HuH-7 (cell line): ENCODE results near the gene RIC1.
"Not testable (repeated sequence)": the region's sequence is repeated elsewhere in the genome, so short reads cannot be mapped to it uniquely, and the experiment has no call there.

ENCODE experiments used
- DNase-seq: peaks from one replicate; pipeline ENCODE4 v3.0.0; 2011; ENCODE audit warnings: low spot score

RIC1 gene

GRCh38 chr9:5628530-5629311 lies at the start of gene RIC1:
Gene RIC1, plus strand, starts transcription at chr9:5629107. Its CDS starts 203 bp downstream, at chr9:5629310.
- peak; percentile 73 for DNase-seq

- no peak for DNase-seq
Observed at GRCh38 chr9:5579881-5580280, 49.0 kb upstream of the RIC1 start.

- no peak for DNase-seq
Observed at GRCh38 chr9:5580650-5581049, 48.3 kb upstream of the RIC1 start.

- not testable (repeated sequence) for DNase-seq
Observed at GRCh38 chr9:5581706-5582105, 47.2 kb upstream of the RIC1 start.

GRCh38 chr9:5582835-5583195 lies 46.1 kb upstream of the RIC1 start:
- no peak for DNase-seq

- DNase-seq, result no peak
Observed at GRCh38 chr9:5586391-5586802, 42.5 kb upstream of the RIC1 start.

GRCh38 chr9:5587024-5587423 lies 41.9 kb upstream of the RIC1 start:
- no peak for DNase-seq

GRCh38 chr9:5592231-5592630 lies 36.7 kb upstream of the RIC1 start:
- DNase-seq, result no peak

- DNase-seq, result no peak
Observed at GRCh38 chr9:5592904-5593303, 36.0 kb upstream of the RIC1 start.

- no peak for DNase-seq
Observed at GRCh38 chr9:5593904-5594303, 35.0 kb upstream of the RIC1 start.

GRCh38 chr9:5596173-5596572 lies 32.7 kb upstream of the RIC1 start:
- no peak for DNase-seq

- no peak for DNase-seq
Observed at GRCh38 chr9:5608298-5609225, 20.3 kb upstream of the RIC1 start.

- DNase-seq, result no peak
Observed at GRCh38 chr9:5609226-5609596, 19.7 kb upstream of the RIC1 start.

GRCh38 chr9:5610491-5610890 lies 18.4 kb upstream of the RIC1 start:
- no peak for DNase-seq

- DNase-seq, result no peak
Observed at GRCh38 chr9:5611321-5612184, 17.4 kb upstream of the RIC1 start.

GRCh38 chr9:5612185-5612530 lies 16.7 kb upstream of the RIC1 start:
- no peak for DNase-seq

- DNase-seq, result no peak
Observed at GRCh38 chr9:5614192-5614591, 14.7 kb upstream of the RIC1 start.

GRCh38 chr9:5614985-5615384 lies 13.9 kb upstream of the RIC1 start:
- no peak for DNase-seq

GRCh38 chr9:5617749-5618148 lies 11.2 kb upstream of the RIC1 start:
- no peak for DNase-seq

- no peak for DNase-seq
Observed at GRCh38 chr9:5620494-5620893, 8.4 kb upstream of the RIC1 start.

- DNase-seq, result no peak
Observed at GRCh38 chr9:5621327-5621726, 7.6 kb upstream of the RIC1 start.

- DNase-seq, result no peak
Observed at GRCh38 chr9:5622016-5622415, 6.9 kb upstream of the RIC1 start.
